Measurements from ENCODE around the gene TANC1.

The TANC1 gene

GRCh38 chr2:159067971-159068370 lies 99.5 kb downstream of the TANC1 start:
- H3K79me2 ChIP-seq (ENCODE audit: insufficient read depth, low read length), result no peaks in the 10 kb centered on the region
- no peaks in the 10 kb centered on the region for H3K36me3 ChIP-seq (ENCODE audit: insufficient read depth, low read length)
- H3K9ac ChIP-seq (ENCODE audit: low read depth, low read length, poor library complexity, severe bottlenecking), result no peak overlapping the region
- no peak overlapping the region for H3K4me2 ChIP-seq (ENCODE audit: low read depth, low read length, poor library complexity, severe bottlenecking)
- no peaks in the 10 kb centered on the region for H3K27me3 ChIP-seq (ENCODE audit: insufficient read depth, low read length, poor library complexity, severe bottlenecking)
- H4K20me1 ChIP-seq (ENCODE audit: insufficient read depth, low read length, poor library complexity, severe bottlenecking), result no peaks in the 10 kb centered on the region
- H3K4me3 ChIP-seq (ENCODE audit: low read length, poor library complexity, severe bottlenecking), result no peak overlapping the region
- TF ChIP-seq CTCF (conservative IDR thresholded peaks at IDR 0.05; ENCODE audit: low read length) (no peak), EZH2phosphoT487 (IDR thresholded peaks at IDR 0.05; ENCODE audit: borderline replicate concordance) (no peak)
- H3F3A ChIP-seq (ENCODE audit: low read depth), result no peaks in the 10 kb centered on the region
- H2AFZ ChIP-seq (ENCODE audit: low read length), result no peak overlapping the region
- no peaks in the 10 kb centered on the region for H3K9me3 ChIP-seq (ENCODE audit: insufficient read depth, low read depth, low read length)
- peaks cover 6% of the 10 kb centered on the region for H3K4me1 ChIP-seq (ENCODE audit: insufficient read depth, low read length, poor library complexity, severe bottlenecking)
- no peaks in the 10 kb centered on the region for H3K9me2 ChIP-seq (replicated peaks; ENCODE audit: low read depth, low read length)

- no peak overlapping the region for H3K4me3 ChIP-seq (ENCODE audit: low read length, poor library complexity, severe bottlenecking)
- no peak overlapping the region for H2AFZ ChIP-seq (ENCODE audit: low read length)
- no peaks in the 10 kb centered on the region for H3K36me3 ChIP-seq (ENCODE audit: insufficient read depth, low read length)
- H3K27me3 ChIP-seq (ENCODE audit: insufficient read depth, low read length, poor library complexity, severe bottlenecking), result no peaks in the 10 kb centered on the region
- no peaks in the 10 kb centered on the region for H3K9me3 ChIP-seq (ENCODE audit: insufficient read depth, low read depth, low read length)
- TF ChIP-seq CTCF (conservative IDR thresholded peaks at IDR 0.05; ENCODE audit: low read length), result no peak
- no peaks in the 10 kb centered on the region for H3F3A ChIP-seq (ENCODE audit: low read depth)
- H3K4me2 ChIP-seq (ENCODE audit: low read depth, low read length, poor library complexity, severe bottlenecking), result no peak overlapping the region
- H3K9ac ChIP-seq (ENCODE audit: low read depth, low read length, poor library complexity, severe bottlenecking), result no peak overlapping the region
- H4K20me1 ChIP-seq (ENCODE audit: insufficient read depth, low read length, poor library complexity, severe bottlenecking), result no peaks in the 10 kb centered on the region
- no peaks in the 10 kb centered on the region for H3K79me2 ChIP-seq (ENCODE audit: insufficient read depth, low read length)
- peaks cover 6% of the 10 kb centered on the region for H3K4me1 ChIP-seq (ENCODE audit: insufficient read depth, low read length, poor library complexity, severe bottlenecking)
- no peaks in the 10 kb centered on the region for H3K9me2 ChIP-seq (replicated peaks; ENCODE audit: low read depth, low read length)
Measured at GRCh38 chr2:159069229-159069628, 100.8 kb downstream of the TANC1 start.

- Histone ChIP-seq H3K36me3 (ENCODE audit: insufficient read depth, low read length) (no peaks in the 10 kb centered on the region), H3K79me2 (ENCODE audit: insufficient read depth, low read length) (no peaks in the 10 kb centered on the region), H3F3A (ENCODE audit: low read depth) (no peaks in the 10 kb centered on the region), H3K9me3 (ENCODE audit: insufficient read depth, low read depth, low read length) (no peaks in the 10 kb centered on the region), H3K9me2 (replicated peaks; ENCODE audit: low read depth, low read length) (no peaks in the 10 kb centered on the region), H3K9ac (ENCODE audit: low read depth, low read length, poor library complexity, severe bottlenecking) (no peak overlapping the region), H3K4me1 (ENCODE audit: insufficient read depth, low read length, poor library complexity, severe bottlenecking) (no peaks in the 10 kb centered on the region), H4K20me1 (ENCODE audit: insufficient read depth, low read length, poor library complexity, severe bottlenecking) (no peaks in the 10 kb centered on the region), H3K4me3 (ENCODE audit: low read length, poor library complexity, severe bottlenecking) (no peak overlapping the region), H3K4me2 (ENCODE audit: low read depth, low read length, poor library complexity, severe bottlenecking) (no peak overlapping the region), H2AFZ (ENCODE audit: low read length) (no peak overlapping the region), H3K27me3 (ENCODE audit: insufficient read depth, low read length, poor library complexity, severe bottlenecking) (no peaks in the 10 kb centered on the region)
- TF ChIP-seq CTCF (conservative IDR thresholded peaks at IDR 0.05; ENCODE audit: low read length), result no peak
- no peak for TF ChIP-seq EZH2phosphoT487 (IDR thresholded peaks at IDR 0.05; ENCODE audit: borderline replicate concordance)
Measured at GRCh38 chr2:159070235-159070634, 101.8 kb downstream of the TANC1 start.
